Measurements from ENCODE around the gene STRN3.
A peak's percentile ranks its signal among the peaks of the same experiment; 100 is the strongest.
"Not testable (repeated sequence)": the region's sequence is repeated elsewhere in the genome, so short reads cannot be mapped to it uniquely, and the experiment has no call there.

Gene STRN3

DNA sequence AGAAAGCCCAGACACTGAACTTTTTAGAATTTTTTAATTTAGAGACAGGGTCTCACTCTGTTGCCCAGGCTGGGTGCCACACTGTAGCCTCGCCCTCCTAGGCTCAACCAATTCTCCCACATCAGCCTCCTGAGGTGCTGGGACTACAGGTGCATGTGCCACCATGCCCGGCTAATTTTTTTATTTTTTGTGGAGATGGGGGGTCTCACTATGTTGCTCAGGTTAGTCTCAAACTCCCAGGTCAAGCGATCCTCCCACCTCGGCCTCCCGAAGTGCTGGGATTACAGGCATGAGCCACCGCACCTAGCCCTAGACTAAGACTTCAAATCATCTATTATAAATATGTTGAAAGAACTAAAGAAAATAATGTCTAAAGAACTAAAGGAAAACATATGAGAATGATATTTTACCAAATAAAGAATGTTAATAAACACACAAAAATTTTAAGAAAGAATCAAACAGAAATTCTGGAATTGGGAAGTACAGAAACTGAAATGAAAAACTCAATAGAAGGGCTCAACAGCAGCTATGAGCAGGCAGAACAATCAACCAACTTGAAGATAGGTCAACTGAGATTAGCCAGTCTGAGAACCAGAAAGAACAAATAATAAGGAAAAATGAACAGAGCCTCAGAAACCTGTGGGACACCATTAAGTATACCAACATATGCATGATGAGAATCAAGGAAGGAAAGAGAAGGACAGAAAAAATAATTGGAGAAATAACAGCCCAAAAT, 27.0 kb downstream of the STRN3 start:
- no peak for DNase-seq

DNA sequence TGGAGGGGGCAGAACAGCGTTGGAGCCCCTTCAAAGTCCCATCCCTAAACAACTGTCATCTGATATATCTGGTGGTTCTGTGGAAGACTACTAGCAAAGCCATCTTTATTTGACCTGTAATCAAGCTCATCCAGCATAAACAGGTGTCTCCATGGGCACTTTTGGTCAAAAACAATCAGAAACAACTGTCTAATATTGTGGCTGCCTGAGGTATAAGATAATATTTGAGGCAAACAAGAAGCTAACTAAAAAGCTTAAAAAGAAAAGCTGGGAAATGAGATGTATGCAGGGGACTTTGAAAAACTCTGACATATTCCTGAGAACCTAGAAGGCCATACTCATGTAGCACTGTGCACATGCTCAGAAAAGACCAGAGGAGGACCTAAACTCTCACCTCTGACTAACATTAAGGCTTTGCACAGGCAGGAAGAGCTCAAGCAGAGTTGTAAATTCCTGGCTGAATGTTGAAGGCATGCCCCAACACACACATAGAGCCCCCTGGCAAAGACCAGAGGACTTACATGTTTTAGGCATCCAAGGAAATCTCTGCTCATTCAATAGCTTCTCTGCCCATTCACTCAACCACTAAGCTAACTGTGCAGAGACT, 28.0 kb downstream of the STRN3 start:
- no peak for DNase-seq

DNA sequence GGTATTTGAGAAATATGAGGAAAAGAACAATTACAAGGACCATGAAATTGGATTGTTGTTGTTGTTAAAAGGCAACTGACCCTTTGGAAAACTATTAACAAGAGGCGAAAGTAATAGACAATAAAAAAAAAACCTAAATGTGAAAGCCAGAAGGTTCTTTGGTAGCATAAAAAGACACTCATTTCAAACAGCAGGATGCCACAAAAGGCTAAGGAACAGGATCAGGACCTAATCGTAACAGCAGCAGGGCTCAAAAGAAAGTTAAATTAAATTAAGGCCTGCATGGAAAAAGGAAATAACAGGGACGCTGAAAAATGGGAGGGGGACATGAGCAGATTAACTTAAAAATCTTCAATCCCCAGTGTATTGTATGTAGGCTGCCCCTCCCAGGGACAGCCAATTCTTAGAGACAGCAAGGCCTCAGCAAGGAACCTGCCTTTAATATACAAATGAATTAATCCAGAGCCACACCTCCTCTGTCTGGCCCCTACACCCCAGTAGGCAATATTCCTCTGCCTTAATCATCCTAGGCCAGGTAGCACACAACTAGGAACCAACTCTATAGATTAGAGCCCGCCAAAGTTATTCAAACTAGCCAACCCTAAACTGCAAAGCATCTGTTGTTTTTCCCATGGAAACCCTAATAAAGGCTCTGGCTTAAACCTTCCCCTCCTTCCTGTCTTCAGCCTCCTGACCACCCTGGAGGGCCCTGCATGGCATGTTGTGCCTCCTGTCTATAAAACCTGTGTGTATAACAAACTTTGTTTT, 29.1 kb downstream of the STRN3 start:
- DNase-seq: no peak

DNA sequence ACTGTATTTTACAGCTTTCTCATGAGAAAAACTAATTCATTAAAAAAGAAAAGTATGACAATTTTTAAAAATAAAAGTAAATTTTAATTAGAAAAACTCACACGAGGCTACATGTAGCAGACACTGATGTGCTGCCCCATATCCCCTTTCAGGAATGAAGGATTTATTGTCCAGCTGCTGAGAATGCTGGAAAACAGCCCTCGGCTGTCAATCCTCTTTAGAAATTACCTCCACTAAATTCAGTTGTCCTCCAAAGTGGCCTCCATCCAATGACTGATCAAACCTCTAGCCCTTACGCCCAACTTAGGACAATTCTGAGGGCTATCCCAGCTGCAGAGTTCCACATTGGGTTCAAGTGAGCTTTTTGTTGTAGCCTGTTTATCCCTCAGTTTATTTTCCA, 30.5 kb downstream of the STRN3 start:
- DNase-seq: no peak

DNA sequence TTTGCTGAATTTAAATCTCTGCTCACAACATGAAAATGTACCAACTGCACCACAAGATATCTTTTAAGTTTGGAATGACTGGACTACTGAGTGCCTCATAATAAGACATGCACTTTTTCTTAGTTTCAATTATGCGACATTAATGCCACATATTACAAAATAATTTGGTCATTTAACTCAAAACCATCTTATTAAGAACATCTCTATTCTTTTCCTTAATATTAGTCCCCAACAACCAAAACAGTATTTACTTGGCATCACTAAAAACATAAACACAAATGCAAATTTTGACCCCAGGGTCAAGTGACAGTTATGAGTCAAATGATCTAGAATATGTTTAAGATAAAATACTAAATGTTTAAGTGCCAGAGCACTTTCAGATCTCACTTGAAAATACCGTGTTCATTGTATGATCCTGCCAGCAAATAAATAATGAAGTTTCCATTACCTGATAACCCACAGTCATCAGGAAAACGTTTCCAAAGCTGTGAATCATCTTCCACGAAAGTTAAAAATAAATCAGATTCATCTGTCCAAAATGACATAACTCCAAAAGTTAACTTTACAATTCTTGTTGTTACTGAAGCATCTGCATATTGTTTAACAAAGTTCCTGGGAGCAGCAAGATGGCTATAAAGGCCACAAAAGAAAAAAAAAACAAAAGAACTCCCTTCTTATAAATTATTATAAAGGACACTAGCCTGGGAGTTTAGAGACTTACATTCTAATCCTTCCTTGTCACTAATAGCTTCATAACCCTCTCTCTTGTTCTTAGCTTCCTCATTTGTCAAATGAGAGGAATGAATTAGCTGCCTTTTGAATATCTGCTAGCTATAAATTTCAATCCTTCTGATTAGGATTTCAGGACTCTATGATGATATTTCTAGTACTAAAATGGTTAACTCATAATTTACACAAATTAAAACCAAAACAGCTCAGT, 31.2 kb downstream of the STRN3 start:
- no peak for DNase-seq

DNA sequence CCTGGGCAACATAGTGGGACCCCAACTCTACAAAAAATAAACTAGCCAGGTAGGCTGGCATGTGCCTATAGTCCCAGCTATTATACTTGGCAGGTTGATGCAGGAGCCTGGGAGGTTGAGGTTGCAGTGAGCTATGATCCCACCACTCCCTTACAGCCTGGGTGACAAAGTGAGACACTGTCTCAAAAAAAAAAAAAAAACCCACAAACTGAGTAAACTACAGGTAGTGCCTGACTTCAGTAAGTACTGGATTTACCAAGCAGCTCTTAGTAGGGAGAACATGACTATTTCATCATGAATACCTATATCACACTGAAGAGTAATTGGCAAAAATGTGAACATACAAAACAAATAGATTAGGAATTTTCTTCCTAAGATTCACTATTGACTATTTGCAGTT, 33.1 kb downstream of the STRN3 start:
- DNase-seq: no peak

DNA sequence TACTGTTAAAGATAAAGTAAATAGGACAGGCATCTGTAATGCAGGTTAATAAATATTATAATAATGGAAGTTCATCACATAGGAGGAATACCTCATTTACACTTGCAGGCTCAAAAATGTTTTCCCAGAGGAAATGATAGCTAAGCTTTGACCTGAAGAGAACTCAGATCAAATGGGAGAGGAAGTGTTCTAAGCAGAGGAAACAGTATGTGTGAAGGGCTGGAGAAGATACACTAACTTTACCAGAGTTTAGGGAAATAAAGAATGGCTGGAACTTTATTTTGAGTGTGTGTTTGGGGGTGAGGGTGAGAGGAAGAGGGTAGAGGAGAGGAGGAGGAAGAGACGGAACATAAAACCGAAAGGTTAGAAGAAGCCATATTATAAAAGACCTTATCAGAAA, 34.8 kb downstream of the STRN3 start:
- DNase-seq: no peak

DNA sequence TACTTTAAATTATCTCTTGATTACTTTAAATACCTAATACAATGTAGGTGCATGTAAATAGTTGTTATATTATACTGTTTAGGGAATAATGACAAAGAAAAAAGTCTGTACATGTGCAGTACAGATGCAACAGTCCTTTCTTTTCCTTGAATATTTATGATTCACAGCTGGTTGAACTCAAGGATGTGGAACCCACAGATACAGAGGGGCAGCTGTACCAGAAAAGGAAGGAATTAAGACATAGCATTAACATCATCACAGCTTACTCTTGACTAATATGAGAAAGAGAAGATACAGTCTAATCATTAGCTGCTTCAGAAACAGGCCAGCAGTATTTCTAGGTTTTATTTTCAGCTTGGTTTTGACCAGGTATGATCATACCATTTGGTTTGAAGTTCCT, 35.4 kb downstream of the STRN3 start:
- no peak for DNase-seq

DNA sequence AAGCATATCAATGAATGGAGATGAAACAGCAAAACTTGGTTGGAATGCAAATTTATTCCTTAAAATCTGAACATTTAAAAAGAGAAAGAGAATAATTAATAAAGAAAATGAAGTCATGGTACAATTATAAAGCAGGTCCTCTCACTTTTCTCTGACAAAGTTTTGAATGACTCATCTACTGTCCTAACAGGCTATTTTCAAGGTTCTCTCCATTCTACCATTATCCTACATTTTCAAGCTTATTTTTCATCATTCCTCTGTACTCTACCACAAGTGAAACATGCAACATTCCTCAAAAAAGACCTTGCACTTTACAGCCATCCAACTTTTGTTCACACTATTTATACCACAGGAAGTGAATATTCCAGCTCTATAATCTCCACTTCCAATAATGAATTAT, 37.7 kb downstream of the STRN3 start:
- DNase-seq: no peak

DNA sequence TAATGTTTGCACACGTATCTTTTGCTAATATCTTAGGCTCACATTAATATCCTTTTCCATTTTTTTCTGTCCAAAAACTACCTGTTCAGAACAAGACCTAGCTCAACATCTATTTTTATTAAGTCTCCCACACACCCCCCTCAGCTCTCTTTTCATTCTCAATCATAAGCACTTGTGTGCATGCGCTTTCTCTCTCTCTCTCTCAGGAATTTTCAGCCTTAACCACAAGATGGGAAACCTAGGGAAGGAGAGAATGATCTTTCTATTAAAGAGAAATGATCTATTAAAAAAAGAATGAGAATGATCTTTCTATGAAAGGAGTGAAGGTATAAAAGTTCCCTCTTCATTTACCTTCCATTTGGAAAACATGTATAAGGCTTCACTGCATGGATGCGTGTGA, 40.4 kb downstream of the STRN3 start:
- no peak for DNase-seq

DNA sequence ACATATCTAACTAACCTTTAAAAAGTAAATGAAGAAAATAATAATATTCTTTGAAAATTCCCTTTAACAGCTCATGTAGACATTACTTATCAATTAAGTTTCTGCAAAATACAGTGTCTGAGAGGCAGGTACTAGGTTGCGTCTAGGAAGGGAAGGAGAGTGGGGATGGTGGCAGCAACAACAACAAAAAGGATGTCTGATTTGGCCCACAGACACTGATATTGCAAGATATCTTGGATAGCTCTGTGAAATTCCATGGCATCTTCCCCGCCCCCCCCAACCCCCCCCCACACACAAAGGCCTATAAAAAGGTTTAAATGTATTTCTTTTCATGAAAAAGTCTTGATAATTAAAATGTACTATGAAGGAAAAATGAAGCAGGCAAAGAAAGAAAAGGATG, 42.3 kb downstream of the STRN3 start:
- no peak for DNase-seq

DNA sequence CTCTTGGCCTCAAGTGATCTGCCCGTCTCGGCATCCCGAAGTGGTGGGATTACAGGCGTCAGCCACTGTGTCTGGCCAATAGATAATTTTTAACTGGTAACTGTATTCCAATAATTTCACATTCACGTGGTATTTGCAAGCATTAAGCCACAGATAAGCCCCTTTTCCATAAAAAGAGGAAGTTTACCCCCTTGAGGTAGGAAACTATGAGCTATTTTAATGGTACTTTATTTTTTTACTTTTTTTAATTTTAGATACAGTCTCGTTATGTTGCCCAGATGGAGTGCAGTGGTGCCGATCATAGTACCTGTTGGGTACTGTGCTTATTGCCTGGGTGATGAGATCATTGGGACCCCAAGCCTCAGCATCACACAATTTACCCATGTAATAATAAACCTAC, 43.6 kb downstream of the STRN3 start:
- no peak for DNase-seq

DNA sequence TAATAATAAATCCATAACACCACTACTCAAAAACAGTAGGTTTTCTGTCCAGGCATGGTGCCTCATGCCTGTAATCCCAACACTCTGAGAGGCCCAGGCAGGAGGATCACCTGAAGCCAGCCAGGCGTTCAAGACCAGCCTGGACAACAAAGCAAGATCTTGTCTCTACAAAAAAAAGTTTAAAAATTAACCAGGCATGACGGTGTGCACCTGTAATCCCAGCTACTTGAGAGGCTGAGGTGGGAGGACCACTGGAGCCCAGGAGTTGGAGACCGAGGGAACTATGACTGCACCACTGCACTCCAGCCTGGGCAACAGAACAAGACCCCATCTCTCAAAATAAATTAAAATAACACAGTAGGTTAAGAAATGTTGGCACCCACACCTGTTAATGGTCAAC, 45.2 kb downstream of the STRN3 start:
- no peak for DNase-seq

DNA sequence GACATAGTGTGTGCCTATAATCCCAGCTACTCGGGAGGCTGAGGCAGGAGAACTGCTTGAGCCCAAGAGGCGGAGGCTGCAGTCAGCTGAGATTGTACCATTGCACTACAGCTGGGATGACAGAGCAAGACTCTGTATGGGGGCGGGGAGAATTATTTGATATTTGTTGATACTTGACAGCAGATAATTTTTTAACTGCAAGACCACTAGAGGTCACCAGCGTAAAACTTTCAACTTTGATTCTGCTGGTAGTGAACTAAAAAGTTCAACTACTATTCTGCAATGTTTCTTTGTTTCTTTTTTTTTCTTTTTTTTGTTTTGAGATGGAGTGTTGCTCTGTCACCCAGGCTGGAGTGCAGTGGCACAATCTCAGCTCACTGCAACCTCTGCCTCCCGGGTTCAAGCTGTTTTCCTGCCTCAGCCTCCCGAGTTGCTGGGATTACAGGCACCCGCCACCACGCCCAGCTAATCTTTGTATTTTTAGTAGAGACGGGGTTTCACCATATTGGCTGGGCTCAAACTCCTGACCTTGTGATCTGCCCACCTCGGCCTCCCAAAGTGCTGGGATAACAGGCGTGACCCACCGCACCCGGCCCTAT, 46.0 kb downstream of the STRN3 start:
- DNase-seq: peak; percentile 65

DNA sequence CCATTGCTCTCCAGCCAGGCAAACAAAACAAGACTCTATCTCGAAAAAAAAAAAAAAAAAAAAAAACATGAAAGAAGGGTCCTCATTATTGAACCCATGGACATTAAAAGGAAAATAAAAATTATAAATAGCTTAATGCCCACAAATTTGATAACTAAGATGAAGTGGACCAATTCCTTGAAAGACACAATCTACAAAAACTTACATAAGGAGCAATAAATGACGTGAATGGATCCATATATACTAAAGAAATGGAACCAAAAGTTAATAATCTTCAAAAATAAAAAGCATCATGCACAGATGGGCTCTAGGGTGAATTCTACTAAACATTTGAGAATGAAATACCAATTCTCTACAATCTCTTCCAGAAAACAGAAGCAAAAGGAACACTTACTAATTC, 48.4 kb downstream of the STRN3 start:
- no peak for DNase-seq

DNA sequence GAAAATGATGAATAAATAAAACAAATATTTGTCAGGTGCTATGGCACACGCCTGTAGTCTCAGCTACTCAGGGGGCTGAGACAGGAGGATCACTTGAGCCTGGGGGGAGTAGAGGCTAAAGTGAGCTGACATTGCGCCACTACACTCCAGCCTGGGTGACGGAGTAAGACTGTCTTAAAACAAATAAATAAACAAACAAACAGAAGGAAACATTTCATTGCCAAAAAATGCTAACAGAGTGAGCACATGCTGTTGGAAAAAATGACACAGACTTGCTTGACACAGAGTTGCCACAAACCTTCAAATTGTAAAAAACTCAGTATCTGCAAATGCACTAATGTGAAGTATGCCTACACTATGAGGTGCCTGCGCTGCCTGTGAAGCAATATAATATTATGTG, 51.6 kb downstream of the STRN3 start:
- no peak for DNase-seq

DNA sequence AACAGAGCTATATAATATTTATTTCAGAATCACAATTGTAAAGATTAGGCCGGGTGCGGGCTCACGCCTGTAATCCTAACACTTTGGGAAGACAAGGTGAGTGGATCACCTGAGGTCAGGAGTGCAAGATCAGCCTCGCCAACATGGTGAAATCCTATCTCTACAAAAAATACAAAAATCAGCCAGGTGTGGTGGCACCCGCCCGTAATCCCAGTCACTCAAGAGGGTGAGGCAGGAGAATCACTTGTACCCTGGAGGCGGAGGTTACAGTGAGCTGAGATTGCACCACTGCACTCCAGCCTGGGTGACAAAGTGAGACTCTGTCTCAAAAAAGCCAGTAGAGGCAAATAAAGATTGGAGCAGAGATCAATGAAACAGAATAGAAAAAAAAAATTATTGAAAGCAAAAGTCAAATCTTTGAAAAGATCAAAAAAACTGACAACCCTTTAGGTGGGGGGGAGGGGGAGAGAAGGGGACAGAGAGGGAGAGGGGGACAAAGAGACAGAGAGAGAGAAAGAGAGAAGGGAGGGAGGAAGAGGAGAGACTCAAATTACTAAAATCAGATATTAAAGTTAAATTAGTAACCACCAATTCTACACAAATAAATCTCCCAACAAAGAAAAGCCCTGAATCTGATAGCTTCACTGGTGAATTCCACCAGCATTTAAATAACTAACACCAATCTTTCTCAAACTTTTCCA, 53.1 kb downstream of the STRN3 start:
- no peak for DNase-seq

DNA sequence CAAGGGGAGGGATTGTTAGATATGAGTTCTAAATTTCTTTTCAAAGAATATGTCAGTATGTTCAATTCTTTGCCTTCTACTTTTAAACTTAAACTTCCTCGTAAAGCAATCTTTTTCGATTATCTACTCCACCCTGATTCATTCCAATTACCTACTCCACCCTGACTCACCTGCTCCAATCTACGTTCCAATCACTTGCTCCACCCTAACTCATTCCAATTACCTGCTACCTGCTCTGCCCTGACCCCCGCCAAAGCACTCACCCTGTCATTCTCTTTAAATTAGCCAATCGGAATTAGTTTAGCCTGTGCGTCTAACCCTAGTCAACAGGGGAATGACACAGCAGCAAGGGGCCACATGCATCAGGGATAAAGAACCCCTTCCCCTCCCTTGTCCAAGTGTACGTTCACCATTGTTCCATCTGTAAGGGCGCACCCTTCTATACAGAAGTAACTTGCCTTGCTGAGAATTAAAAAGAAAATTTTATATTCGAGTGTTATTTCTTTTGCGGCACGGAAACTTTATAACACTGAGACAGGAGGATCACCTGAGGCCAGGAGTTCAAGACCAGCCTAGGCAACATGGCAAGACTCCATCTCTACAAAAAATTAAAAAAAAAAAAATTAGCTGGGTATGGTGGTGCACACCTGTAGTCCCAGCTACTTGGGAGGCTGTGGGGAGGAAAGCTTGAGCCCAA, 54.0 kb downstream of the STRN3 start:
- DNase-seq: not testable (repeated sequence)

DNA sequence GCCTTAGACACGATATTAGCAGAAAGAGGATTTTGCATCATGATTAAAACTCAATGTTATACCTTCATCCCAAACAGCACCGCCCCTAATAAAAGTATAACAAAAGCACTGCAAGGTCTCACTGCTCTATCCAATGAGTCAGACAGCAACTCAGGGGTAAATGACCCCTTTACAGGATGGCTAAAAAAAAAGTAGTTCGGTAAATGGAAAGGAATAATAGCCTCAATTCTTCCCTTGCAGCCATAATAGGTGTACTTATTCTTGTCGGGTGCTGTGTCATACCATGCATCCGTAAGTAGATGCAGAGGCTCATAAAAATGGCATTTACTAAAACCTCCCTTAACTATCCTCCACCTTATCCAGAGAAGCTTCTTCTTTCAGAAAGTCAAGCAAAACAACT, 54.6 kb downstream of the STRN3 start:
- no peak for DNase-seq

DNA sequence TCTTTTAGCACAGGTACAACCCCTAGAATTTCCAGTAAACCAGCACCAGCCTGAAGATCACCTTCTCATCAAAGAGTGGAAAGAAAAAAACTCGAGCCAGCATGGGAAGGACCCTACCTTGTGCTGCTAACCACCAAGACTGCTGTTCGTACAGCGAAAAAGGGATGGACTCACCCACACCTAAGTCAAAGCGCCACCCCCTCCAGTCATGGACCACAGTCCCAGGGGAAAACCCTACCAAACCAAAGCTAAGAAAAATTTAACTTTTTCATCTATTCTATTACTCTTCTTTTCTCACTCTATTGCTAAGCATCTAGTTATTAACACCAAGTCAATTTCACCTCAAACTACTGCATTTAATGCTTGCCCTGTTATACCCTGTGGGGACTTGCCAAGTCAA, 56.4 kb downstream of the STRN3 start:
- DNase-seq: not testable (repeated sequence)

DNA sequence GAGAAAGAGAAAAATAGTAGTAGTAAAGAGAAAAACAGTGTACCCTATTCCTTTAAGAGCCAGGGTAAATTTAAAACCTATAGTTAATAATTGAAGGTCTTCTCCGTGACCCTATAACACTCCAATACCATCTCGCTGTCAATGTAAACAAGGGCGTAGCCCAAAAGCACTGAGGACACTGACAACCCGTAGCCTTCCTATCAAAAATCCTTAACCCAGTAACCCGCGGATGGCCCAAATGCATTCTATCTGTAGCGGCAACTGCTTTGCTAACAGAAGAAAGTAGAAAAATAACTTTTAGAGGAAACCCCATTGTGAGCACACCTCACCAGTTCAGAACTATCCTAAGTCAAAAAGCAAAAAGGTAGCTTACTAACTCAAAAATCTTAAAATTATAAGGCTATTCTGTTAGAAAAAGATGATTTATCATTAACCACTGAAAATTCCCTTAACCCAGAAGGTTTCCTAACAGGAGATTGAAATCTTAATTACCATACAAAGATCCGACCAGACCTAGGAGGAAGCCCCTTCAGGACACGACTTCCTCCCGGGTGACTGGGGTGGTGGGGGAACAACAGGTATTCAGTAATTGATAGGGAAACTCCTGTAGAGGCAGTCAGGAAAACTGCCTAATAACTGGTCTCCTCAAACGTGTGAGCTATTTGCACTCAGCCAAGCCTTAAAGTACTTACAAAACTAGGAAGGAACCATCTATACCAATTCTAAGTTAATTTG, 58.6 kb downstream of the STRN3 start:
- not testable (repeated sequence) for DNase-seq

Data from NCI-H2171 treated with DMSO at 0.1 percent for 48 hours (cell line).